Skin epidermis (tissue), 12 donors: ENCODE measurements around the gene ARHGEF19.
"Not testable (repeated sequence)": the region's sequence is repeated elsewhere in the genome, so short reads cannot be mapped to it uniquely, and the experiment has no call there.

Source experiments
- H3K27ac ChIP-seq, 21 experiments: fragments of 200-600 bp; sonication (generic) in 11 of 21; one replicate each; pipeline ENCODE4 v1.5.0; 2020; ENCODE audit warnings: mild to moderate bottlenecking in 3 of 21, inconsistent platforms in 2 of 21, moderate library complexity in 2 of 21
- H3K4me3 ChIP-seq, 7 experiments: fragments of 200-600 bp; sonication (generic) in 2 of 7; one replicate each; pipeline ENCODE4 v1.5.0; 2020; ENCODE audit warnings: inconsistent platforms in 2 of 7, mild to moderate bottlenecking in 2 of 7, moderate library complexity in 1 of 7

The ARHGEF19 gene

GRCh38 chr1:16208270-16208987 is 4.0 kb downstream of the ARHGEF19 start:
- Histone ChIP-seq H3K4me3 (no peak overlapping the region), H3K27ac (peak overlapping the region in 11 of 21 experiments; percentile 0 to 90 (median 60))

DNA sequence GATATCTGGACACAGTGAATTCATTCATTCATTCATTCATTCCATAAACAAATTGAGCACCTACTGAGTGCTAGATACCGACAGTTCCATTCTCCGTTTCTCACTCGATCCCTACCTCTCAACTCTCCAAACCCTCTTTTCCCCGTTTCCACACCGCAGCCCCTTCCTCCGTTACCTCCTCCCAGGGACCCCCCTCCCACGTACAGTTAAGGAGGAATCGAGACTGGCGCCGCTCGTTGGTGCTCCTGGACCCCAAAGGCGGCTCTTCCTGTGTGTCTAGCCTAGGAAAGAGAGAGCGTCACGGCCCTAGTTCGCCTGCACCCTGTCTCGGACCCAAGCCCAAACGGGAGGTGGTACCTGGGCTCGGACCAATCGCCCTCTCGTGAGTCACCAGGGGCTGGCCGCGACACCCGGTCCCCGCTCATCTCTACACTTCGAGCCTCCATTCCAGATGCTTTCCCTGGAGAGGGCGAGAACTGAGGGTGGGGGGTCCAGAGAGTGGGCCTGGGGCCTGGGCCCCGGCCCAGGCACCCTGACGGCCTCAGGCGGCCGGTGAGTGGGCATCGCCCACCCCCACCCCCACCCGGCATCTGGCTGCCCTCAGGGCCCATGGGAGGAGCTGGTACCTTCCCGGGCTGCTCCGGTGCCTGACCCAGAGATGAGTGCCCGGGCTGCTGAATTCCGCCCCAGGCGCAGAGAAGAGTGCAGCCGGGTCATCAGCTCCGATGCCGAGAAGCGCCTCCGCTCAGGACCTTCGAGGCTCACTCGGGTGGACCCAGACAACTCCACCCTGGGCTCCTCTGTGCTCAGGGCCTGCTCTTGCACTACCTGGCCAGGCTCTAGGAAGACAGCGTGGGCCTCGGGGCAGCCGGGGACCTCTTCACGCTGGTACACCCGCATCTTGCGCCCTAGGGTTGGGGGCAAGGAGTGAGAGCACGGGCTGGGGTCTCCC is 4.9 kb downstream of the ARHGEF19 start:
- peak overlapping the region; percentile 37 to 52 (median 48) for H3K4me3 ChIP-seq
- H3K27ac ChIP-seq: peak overlapping the region in 20 of 21 experiments; percentile 70 to 96 (median 88)

DNA sequence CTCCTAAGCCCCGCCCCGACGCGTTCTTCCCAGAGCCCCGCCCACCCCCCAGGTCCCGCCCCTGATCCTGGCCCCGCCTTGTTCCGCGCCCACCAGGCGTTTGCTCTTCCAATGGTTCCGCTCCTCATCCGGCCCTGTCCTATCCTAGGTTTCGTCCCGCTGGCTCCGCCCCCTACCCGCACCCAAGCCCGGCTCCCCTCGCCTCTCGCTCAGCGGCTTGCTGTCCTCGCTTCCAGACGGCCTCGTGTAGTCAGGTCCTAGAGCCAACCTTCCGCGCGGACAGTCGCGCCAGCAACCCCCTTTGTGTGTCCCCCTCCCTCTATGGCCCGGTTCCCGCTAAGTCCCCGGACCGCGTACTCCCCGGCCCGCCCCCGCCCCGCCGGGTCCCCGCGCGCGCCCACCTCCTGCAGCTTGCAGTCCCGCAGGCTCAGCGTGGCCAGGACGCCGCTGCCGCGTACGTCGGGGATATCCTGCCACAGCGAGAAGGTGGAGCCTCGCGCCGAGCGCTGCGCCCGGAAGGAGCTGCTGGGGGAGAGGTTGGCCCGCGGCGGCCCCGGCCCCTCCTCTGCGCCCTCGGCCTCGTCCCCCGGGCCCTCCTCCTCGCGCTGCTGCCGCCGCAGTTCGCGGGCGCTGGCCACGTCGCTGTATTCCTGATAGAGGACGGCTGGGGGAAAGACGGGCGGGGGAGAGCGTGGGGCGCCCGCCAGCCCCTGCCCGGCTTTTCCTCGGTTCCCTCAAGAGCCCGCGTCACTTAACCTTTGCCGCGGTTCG is 5.7 kb downstream of the ARHGEF19 start:
- Histone ChIP-seq H3K4me3 (peak overlapping the region; percentile 37 to 52 (median 48)), H3K27ac (peak overlapping the region in 20 of 21 experiments; percentile 71 to 96 (median 89))

GRCh38 chr1:16205891-16206546 is 6.4 kb downstream of the ARHGEF19 start:
- H3K4me3 ChIP-seq: peak overlapping the region; percentile 37 to 52 (median 48)
- peak overlapping the region in 20 of 21 experiments; percentile 59 to 96 (median 88) for H3K27ac ChIP-seq

DNA sequence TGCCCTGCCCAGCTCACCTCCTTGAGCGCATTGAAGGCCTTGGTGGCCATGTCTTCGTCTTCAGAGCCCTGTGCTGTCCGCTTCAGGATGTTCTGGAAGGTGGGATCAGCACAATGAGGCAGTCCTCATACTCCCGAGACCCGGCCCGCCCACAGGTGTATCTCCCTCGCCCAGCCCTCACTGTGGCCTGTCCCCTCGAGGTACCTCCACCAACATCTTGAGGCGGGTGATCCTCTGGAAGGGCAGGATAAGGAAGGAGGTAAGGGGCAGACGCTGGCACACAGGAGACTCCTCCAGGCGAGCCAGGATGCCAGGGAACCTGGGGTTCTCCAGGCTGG is 7.1 kb downstream of the ARHGEF19 start:
- H3K27ac ChIP-seq: peak overlapping the region in 8 of 21 experiments; percentile 59 to 91 (median 86)
- H3K4me3 ChIP-seq: no peak overlapping the region

DNA sequence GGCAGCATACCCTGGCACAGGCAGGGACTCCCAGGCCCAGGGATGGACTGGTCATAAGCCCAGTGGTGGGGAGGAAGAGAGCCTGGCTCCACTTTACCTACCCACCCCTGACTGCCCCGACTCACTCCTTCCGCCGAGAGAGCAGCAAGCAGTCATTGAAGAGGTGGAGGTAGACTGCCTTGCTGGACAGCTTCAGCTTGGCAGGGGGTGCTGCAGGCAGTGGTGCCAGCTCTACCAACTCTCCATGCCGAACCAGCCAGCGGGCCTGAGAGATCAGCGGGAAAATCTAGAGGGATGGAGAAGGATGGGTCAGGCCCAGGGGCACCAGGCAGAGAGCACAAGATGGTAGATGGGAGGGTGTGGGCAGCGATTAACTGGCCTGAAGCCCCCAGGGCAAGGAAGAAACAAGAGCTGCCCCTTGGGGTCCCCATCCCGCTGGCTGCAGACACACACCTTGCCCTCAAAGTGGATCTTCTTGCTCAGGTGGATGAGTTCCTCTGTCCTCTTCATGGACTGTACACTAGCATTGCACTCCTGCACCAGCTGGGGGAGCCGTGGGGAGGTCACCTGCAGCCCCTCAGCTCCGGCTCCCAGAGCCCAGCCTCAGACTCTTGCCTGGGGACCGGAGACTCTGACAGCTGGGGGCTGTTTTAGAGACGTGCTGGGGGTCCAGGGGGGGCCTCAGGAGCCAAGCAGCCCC is 7.7 kb downstream of the ARHGEF19 start:
- Histone ChIP-seq H3K27ac (peak overlapping the region in 1 of 21 experiments; percentile 59), H3K4me3 (no peak overlapping the region)

DNA sequence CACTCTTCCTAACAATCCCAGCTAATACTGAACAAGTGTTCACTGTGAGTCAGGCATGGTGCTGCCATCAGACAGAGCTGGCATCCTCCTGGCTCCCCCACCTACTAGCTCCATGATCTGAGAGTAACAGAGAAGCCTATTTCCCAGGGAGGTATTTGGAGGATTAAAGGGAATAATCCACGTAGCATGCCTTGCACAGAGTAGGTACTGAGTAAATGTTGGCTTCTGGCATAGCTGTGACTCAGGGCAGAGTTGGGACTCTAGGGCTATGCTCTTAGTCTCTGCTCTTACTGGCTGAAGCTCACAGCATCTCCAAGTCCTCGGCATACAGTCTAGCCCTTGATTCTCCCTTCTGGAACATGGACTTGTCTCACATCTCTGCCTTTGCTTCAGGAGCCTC is 8.2 kb downstream of the ARHGEF19 start:
- no peak overlapping the region for H3K4me3 ChIP-seq
- H3K27ac ChIP-seq: no peak overlapping the region

- Histone ChIP-seq H3K27ac (no peak overlapping the region), H3K4me3 (no peak overlapping the region)
These were observed 8.9 kb downstream of the ARHGEF19 start for GRCh38 chr1:16203550-16203949.

- Histone ChIP-seq H3K27ac (no peak overlapping the region), H3K4me3 (no peak overlapping the region)
These were observed 9.9 kb downstream of the ARHGEF19 start for GRCh38 chr1:16202281-16203210.

DNA sequence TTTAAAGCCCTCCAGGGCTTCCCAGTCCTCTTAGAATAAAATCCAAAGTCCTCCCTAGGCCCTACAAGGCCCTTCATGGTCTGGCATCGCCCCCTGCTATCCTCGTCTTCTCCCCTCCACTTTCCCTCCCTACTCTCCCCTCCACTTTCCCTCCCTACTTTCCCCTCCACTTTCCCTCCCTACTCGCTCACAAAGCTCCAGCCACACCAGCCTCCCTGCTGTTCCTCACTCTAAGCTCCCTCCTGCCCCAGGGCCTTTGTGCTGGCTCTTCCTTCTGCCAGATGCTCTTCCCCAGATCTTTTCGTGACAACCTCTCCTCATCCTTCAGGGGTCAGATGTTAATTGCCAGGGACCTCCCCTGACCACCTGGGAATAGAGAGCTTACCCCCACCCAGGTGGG is 12.8 kb downstream of the ARHGEF19 start:
- Histone ChIP-seq H3K4me3 (no peak overlapping the region), H3K27ac (peak overlapping the region in 2 of 21 experiments; percentile 6 to 22)

DNA sequence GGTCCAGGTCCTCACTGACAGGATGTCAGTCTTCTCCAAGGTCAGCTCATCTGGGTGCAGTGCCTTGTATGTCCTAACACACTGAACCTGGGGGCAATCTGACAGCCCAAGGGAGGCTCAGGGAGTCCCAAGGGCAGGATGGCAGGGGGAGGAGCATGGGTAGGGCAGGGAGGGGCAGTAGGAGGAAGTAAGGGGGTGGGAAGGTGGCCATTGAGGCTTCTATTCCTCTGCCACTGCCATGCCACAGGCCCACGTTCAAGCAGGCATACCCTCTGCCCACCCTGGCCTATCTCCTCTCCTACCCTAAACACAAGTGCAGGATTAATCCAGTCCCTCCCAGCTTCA is 13.3 kb downstream of the ARHGEF19 start:
- H3K4me3 ChIP-seq: no peak overlapping the region
- H3K27ac ChIP-seq: peak overlapping the region in 1 of 21 experiments; percentile 6

GRCh38 chr1:16198444-16199156 is 13.9 kb downstream of the ARHGEF19 start:
- H3K27ac ChIP-seq: no peak overlapping the region

GRCh38 chr1:16196874-16197273 is 15.6 kb downstream of the ARHGEF19 start:
- H3K4me3 ChIP-seq: no peak overlapping the region
- no peak overlapping the region for H3K27ac ChIP-seq

More at GRCh38 chr1:16198444-16199156, 13.9 kb downstream of the ARHGEF19 start:
- no peak overlapping the region for H3K4me3 ChIP-seq

DNA sequence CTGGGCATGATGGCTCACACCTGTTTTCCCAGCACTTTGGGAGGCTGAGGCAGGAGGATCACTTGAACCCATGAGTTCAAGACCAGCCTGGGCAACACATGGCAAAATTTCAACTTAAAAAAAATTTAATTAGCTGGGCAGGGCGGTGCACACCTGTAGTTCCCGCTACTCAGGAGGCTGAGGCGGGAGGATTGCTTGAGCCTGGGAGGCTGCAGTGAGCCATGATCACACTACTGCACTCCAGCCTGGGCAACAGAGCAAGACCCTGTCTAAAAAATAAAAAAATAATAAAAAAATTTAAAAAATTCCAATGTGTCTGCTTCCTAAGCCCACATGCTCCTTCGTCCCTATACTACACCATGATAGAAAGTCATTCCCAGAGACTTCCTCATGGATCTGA is 16.3 kb downstream of the ARHGEF19 start:
- H3K27ac ChIP-seq, H3K4me3 ChIP-seq: not testable (repeated sequence)

DNA sequence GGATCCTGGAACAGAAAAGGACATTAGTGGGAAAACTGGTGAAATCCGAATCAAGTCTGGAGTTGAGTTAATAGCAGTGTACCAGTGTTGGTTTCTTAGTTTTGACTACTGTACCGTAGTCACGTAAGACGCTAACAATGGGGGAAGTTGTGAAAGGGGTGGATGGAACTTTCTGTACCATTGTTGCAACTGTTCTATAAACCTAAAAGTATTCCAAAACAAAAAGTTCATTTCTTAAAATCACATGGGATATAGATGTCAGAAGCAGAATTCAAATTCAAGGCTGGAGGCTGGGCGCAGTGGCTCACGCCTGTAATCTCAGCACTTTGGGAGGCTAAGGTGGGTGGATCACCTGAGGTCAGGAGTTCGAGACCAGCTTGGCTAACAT is 16.9 kb downstream of the ARHGEF19 start:
- Histone ChIP-seq H3K4me3 (no peak overlapping the region), H3K27ac (no peak overlapping the region)

DNA sequence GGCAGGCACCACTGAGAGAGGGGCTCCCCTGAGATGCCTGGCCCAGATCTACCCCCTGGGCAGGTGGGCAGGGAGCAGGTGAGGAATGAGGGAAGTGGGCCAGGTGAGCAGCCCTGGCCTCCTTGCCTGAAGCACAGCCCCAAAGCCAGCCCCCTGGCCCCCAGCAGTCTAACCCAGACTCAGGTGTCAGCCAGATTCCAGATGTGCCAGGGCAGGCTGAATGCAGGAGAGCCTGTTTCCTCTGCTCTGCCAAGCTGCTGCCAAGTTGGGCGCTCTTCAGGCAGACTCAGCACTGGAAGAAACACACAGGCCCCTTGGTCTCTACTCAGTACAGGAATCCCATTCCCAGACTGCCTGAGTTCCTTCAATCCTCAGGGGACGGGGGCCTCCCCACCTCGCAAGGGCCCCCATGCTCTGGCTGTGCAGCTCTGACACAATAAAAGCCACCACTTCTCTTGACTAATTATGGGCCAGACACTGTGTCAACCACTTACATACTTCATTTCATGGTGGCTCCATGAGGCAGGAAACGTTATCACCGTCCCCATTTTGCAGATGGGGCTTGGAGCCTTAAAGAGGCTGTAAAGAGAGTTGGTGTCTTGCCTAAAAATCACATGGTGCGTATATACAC is 20.4 kb downstream of the ARHGEF19 start:
- Histone ChIP-seq H3K27ac (peak overlapping the region in 7 of 21 experiments; percentile 6 to 65 (median 35)), H3K4me3 (no peak overlapping the region)

DNA sequence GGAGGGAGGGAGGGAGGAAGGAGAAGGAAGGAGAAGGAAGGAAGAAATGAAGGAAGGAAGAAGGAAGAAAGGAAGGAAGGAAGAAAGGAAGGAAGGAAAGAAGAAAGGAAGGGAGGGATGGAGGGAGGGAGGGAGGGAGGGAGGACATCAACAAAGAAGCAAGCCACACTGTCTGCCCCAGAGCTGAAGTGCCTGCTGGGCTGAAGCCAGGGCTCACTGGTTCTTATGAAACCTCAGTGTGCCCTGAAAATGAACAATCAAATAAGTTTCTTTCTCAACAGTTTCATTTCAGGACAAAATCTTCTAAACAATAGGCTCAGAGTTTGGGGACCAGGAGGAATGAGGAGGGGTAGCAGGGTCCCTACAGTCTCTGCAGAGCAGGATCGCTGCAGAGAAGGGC is 21.1 kb downstream of the ARHGEF19 start:
- peak overlapping the region in 6 of 21 experiments; percentile 24 to 65 (median 48) for H3K27ac ChIP-seq

More for the DNA sequence above, 21.1 kb downstream of the ARHGEF19 start:
- H3K4me3 ChIP-seq: no peak overlapping the region
